ENCODE results near the gene PRKN.

Gene PRKN

DNA sequence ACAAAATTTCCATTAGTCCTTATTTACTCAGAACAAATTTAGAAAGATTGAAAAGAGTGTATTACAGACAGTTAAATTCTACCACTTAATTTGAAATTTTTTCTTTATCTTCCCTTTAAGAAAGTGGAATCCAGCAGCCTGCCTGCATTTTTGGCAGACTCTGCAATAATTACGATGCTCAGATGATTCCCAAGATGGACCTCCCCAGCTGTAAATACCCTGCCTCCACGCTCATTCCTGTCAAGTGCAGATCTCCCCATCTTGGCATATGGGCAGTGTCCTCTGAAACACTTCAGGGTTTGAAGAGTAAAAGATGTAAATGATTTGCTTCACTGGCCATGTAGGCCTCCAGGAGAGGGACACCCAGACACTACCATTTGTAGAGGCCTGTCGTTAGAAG lies 471.2 kb downstream of the PRKN start:
- H3K27ac ChIP-seq = no peak overlapping the region
- TF ChIP-seq, protein P1, sequence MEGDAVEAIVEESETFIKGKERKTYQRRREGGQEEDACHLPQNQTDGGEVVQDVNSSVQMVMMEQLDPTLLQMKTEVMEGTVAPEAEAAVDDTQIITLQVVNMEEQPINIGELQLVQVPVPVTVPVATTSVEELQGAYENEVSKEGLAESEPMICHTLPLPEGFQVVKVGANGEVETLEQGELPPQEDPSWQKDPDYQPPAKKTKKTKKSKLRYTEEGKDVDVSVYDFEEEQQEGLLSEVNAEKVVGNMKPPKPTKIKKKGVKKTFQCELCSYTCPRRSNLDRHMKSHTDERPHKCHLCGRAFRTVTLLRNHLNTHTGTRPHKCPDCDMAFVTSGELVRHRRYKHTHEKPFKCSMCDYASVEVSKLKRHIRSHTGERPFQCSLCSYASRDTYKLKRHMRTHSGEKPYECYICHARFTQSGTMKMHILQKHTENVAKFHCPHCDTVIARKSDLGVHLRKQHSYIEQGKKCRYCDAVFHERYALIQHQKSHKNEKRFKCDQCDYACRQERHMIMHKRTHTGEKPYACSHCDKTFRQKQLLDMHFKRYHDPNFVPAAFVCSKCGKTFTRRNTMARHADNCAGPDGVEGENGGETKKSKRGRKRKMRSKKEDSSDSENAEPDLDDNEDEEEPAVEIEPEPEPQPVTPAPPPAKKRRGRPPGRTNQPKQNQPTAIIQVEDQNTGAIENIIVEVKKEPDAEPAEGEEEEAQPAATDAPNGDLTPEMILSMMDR (conservative IDR thresholded peaks at IDR 0.05) = no peak
- no peak for TF ChIP-seq ZFX (IDR thresholded peaks at IDR 0.05)

DNA sequence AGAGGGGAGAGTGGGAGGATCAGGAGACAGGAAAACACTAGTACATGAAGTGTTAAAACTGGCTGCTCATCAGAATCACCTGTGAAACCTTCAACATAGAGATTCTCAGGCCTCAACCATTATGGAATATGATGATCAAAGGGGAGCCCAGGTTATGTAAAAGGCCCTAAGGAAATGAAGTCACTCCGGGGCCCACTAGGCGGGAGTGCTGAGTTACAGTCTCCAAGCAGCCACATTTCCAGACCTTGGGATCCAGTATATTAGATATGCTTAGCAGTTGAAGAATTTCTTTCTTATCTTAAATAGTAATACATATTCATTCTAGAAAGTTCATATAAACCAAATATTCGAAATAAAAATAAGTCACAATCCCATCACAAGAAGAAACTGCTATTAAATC lies 476.3 kb downstream of the PRKN start:
- TF ChIP-seq ZFX (IDR thresholded peaks at IDR 0.05) = no peak
- TF ChIP-seq, protein P1 (conservative IDR thresholded peaks at IDR 0.05) = peak; percentile 34

DNA sequence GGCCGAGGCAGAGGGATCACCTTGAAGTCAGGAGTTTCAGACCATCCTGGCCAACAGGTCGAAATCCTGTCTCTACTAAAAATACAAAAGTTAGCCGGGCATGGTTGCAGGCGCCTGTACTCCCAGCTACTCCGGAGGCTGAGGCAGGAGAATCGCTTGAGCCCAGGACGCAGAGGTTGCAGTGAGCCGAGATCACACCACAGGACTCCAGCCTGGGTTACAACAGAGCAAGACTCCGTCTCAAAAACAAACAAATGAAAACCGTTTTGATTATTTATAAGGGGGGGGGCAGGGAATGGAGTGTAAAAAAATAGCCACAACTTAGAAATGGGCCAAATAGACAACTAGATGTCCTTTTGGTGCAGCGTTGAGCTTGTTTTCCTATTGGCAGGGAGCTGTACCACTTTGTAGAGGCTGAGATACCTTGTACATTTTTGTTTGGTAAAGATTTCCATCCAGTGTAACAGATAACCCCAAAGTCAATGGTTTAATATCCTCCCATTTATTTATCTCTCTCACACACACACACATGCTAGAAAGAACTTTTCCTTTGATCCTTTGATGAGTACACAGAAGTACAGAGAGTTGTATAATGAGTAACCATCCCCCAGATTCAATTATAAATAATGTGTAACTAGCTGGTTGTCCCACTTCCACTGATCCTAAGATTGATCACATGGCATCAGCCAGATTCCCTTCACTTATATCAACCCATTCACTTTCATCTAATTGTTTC lies 477.5 kb downstream of the PRKN start:
- TF ChIP-seq ZFX (IDR thresholded peaks at IDR 0.05) = no peak
- TF ChIP-seq, protein P1 (conservative IDR thresholded peaks at IDR 0.05) = no peak
- H3K27ac ChIP-seq = no peak overlapping the region

More for the DNA sequence above, 476.3 kb downstream of the PRKN start:
- H3K27ac ChIP-seq = no peak overlapping the region

DNA sequence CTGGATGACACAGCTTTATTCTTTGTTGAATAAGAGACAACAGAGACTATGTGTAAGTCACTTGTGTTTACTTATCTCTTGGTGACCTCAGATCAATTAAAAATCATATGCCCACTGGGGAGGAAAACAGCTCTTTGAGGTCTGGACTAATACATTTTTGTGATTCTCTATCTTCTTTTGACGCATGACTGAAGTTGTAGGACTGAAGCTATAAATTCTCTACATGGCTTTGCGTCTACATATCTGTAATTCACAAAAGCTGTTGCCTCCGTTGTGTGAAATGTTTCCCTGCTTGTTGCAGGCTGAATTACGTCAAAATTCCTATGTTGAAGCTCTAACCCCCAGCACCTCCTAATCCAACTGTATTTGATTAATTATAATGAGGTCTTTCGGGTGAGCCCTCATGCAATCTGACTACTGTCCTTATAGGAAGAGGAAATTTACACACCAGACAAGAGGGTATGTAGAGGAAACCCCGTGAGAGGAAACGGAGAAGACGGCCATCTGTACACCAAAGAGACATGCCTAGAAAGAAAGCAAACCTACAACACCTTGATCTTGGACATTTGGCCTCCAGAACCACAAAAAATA lies 481.6 kb downstream of the PRKN start:
- no peak overlapping the region for H3K27ac ChIP-seq
- TF ChIP-seq ZFX (IDR thresholded peaks at IDR 0.05) = no peak
- TF ChIP-seq, protein P1 (conservative IDR thresholded peaks at IDR 0.05) = no peak

DNA sequence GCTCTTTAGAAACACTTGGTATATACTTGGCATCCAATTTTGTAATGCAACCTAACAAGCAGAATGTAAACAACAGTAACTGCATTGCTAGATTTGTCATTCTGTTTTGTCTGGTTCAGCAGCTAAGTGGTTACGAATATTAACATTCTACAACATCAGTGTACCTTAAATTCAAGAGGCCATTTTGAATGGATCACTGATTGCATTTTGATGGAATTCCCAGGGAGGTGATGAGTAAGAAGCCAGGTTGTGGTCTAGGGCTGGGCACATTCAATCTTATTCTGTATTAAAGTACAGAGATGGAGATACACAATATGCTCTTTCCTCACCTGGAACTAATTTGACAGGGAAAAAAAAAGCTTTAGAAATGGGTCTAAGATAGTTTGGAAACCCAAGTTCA lies 483.5 kb downstream of the PRKN start:
- no peak for TF ChIP-seq ZFX (IDR thresholded peaks at IDR 0.05)
- TF ChIP-seq, protein P1 (conservative IDR thresholded peaks at IDR 0.05) = no peak
- H3K27ac ChIP-seq = no peak overlapping the region

DNA sequence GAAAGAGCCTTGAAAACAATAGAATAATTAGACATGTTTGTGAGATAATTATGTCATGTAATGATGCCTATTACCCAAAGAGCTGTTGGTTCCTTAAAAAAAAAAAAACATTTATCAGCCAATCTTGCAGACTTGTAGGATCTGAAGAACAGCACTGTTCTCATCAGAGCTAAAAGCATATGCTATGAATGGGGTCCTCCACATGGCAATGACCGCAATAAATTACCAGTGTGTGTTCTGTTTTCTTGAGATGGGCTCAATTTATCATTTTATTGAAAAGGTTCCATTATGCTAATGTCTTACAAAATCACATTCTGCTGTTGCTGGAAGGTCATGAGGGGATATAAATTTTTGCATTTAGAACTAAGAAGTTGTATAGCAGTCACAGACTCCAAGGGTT lies 484.7 kb downstream of the PRKN start:
- no peak overlapping the region for H3K27ac ChIP-seq
- no peak for TF ChIP-seq ZFX (IDR thresholded peaks at IDR 0.05)
- TF ChIP-seq, protein P1 (conservative IDR thresholded peaks at IDR 0.05) = no peak

DNA sequence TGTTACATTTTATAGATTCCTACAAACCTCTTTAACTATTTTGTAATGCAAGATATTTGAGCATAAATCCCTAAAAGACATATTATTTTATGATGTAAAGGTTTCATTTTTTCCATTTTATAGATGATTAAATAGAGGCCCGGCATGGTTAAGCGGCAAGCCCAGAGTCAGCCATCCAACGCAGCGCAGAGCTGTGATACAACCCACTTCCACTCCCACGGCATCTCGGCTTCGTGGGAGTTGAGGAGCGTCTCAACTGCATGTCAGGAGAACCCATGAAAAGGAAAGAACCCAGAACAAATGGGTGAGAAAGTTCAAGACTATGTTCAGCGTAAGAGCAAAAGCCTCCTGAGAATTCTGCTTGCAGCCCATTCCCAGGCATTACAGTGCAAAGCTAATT lies 488.2 kb downstream of the PRKN start:
- no peak overlapping the region for H3K27ac ChIP-seq
- no peak for TF ChIP-seq ZFX (IDR thresholded peaks at IDR 0.05)
- TF ChIP-seq, protein P1 (conservative IDR thresholded peaks at IDR 0.05) = no peak

All from C4-2B (cell line).